Brain microvascular endothelial cell (primary cell): Measurements from ENCODE around the gene RSKR.

Experiments used
- DNase-seq: peaks from one replicate; pipeline ENCODE4 v3.0.0-alpha.2; 2020
- H3K27ac ChIP-seq: fragments of 250-450 bp; sonication (Bioruptor Pico); 2 replicates; pipeline ENCODE4 v1.5.1; 2020; ENCODE audit warnings: mild to moderate bottlenecking, moderate library complexity
- H3K27me3 ChIP-seq: fragments of 250-450 bp; sonication (Bioruptor Pico); replicated peaks from 2 replicates; pipeline ENCODE4 v1.5.1; 2020; ENCODE audit warnings: mild to moderate bottlenecking
- H3K36me3 ChIP-seq: fragments of 250-450 bp; sonication (Bioruptor Pico); replicated peaks from 2 replicates; pipeline ENCODE4 v1.5.1; 2020; ENCODE audit warnings: mild to moderate bottlenecking
- H3K4me3 ChIP-seq: 2 replicates; pipeline ENCODE4 v1.5.1; 2011; ENCODE audit warnings: low read depth, mild to moderate bottlenecking, control low read depth, low read length, moderate library complexity
- CTCF ChIP-seq: IDR thresholded peaks from 2 replicates; pipeline ENCODE4 v1.5.1; 2011; ENCODE audit warnings: low read depth, mild to moderate bottlenecking, moderate library complexity, low read length, control low read depth, inconsistent platforms; ENCODE audit errors: missing control alignments
- in situ Hi-C: cut with HindIII; loops from 2 replicates; pipeline ENCODE4 v1.10.0; 2017; ENCODE audit warnings: low sequenced_read_pairs, low pct_ligation_motif_present

The RSKR gene

GRCh38 chr17:28624148-28624547 is 10.2 kb upstream of the RSKR start:
- peaks cover 76% of the 10 kb centered on the region for H3K36me3 ChIP-seq
- no peaks in the 10 kb centered on the region for H3K27me3 ChIP-seq
- no peak for DNase-seq
- H3K4me3 ChIP-seq, result no peak overlapping the region
- no peak for TF ChIP-seq CTCF
- in situ Hi-C loops, result no loop called here
- H3K27ac ChIP-seq, result no peak overlapping the region

GRCh38 chr17:28623696-28624095 is 9.7 kb upstream of the RSKR start:
- DNase-seq, result no peak
- H3K27ac ChIP-seq, result no peak overlapping the region
- TF ChIP-seq CTCF, result no peak
- H3K4me3 ChIP-seq, result no peak overlapping the region
- peaks cover 81% of the 10 kb centered on the region for H3K36me3 ChIP-seq
- no peaks in the 10 kb centered on the region for H3K27me3 ChIP-seq
- in situ Hi-C loops, result no loop called here

GRCh38 chr17:28622186-28622585 is 8.2 kb upstream of the RSKR start:
- H3K27ac ChIP-seq, result no peak overlapping the region
- in situ Hi-C loops, result no loop called here
- no peaks in the 10 kb centered on the region for H3K27me3 ChIP-seq
- DNase-seq, result no peak
- H3K36me3 ChIP-seq, result peaks cover 83% of the 10 kb centered on the region
- no peak overlapping the region for H3K4me3 ChIP-seq
- no peak for TF ChIP-seq CTCF

GRCh38 chr17:28620010-28620409 is 6.0 kb upstream of the RSKR start:
- Histone ChIP-seq H3K27me3 (no peaks in the 10 kb centered on the region), H3K27ac (no peak overlapping the region), H3K36me3 (peaks cover 91% of the 10 kb centered on the region), H3K4me3 (no peak overlapping the region)
- no peak for TF ChIP-seq CTCF
- in situ Hi-C loops, result no loop called here
- no peak for DNase-seq

- Histone ChIP-seq H3K36me3 (peaks cover 91% of the 10 kb centered on the region), H3K27ac (no peak overlapping the region), H3K4me3 (no peak overlapping the region), H3K27me3 (no peaks in the 10 kb centered on the region)
- no peak for TF ChIP-seq CTCF
- in situ Hi-C loops, result no loop called here
- DNase-seq, result no peak
Measured at GRCh38 chr17:28618464-28618863, 4.5 kb upstream of the RSKR start.

GRCh38 chr17:28616281-28616680 is 2.3 kb upstream of the RSKR start:
- Histone ChIP-seq H3K27me3 (no peaks in the 10 kb centered on the region), H3K27ac (no peak overlapping the region), H3K36me3 (peaks cover 83% of the 10 kb centered on the region), H3K4me3 (no peak overlapping the region)
- in situ Hi-C loops, result no loop called here
- no peak for TF ChIP-seq CTCF
- DNase-seq, result no peak
